K562 (cell line): ENCODE results near the gene APBB2. TPM values are rescaled to one million over a fixed set of nuclear protein-coding genes. Genes with fewer than 3 reads are reported as not detected.
"Not testable (repeated sequence)": the region's sequence is repeated elsewhere in the genome, so short reads cannot be mapped to it uniquely, and the experiment has no call there.

ENCODE experiments used
- ATAC-seq: fragments of 200-7000 bp; cut with Tn5 transposase; 3 replicates; pipeline ENCODE4 v1.9.1; 2020; ENCODE audit warnings: moderate library complexity
- BruUV-seq: library from RNA; stranded (reverse); fragments of 400-500 nt; replicated peaks from 2 replicates; lab custom pipeline; 2021; lab: Mats Ljungman, UMichigan
- CTCF ChIA-PET: fragments of 300-600 bp; formaldehyde crosslinking; extraction: SDS; loops from one replicate; lab custom pipeline; 2021; ENCODE audit warnings: low intra/inter-chr PET ratio; lab: Yijun Ruan, JAX
- POLR2A ChIA-PET: fragments of 300-600, 350-650 bp; sonication (Branson Sonifier 250); formaldehyde crosslinking; extraction: SDS; loops from one replicate; lab custom pipeline; 2021; ENCODE audit warnings: antibody characterized with exemption, inconsistent platforms; lab: Yijun Ruan, JAX
- DNase-seq, 4 experiments: peaks; one replicate each; pipeline versions ENCODE4 v3.0.0 to v3.0.0-alpha.2; 2011 to 2018; ENCODE audit warnings: low spot score in 3 of 4, mixed read lengths in 3 of 4; ENCODE audit errors: extremely low read depth in 1 of 4
- FAIRE-seq: peaks from 2 replicates; lab custom pipeline; 2011; peaks lifted over from hg19 to GRCh38; lab: Jason Lieb, UNC
- H2AFZ ChIP-seq: 2 replicates; pipeline ENCODE4 v1.6.0; 2011; ENCODE audit warnings: low read depth, low read length, control low read depth, inconsistent platforms
- H3K27ac ChIP-seq: fragments of 200-600 bp; 3 replicates; pipeline ENCODE4 v1.8.0; 2011; ENCODE audit warnings: low read depth, mild to moderate bottlenecking, control low read depth, inconsistent platforms, low read length, moderate library complexity, mixed read lengths; ENCODE audit errors: extremely low read depth
- H3K27me3 ChIP-seq, 2 experiments: fragments of 300-600 bp in 1 of 2; 2 replicates in 1 of 2; 3 replicates in 1 of 2; pipeline versions ENCODE4 v1.6.0 to v1.8.0; 2011; ENCODE audit warnings: inconsistent platforms in 2 of 2, low read length in 2 of 2, mild to moderate bottlenecking in 1 of 2, mixed read lengths in 1 of 2, moderate library complexity in 1 of 2; ENCODE audit not compliant: control insufficient read depth in 2 of 2, insufficient read depth in 2 of 2
- H3K36me3 ChIP-seq: fragments of 300-600 bp; 3 replicates; pipeline ENCODE4 v1.8.0; 2011; ENCODE audit warnings: mild to moderate bottlenecking, low read length, inconsistent platforms; ENCODE audit not compliant: control insufficient read depth, insufficient read depth
- H3K4me1 ChIP-seq, 2 experiments: fragments of 200-600 bp in 1 of 2; replicated peaks in 1 of 2; 2 replicates in 1 of 2; 3 replicates in 1 of 2; pipeline versions ENCODE4 v1.5.1 to v1.8.0; 2011; ENCODE audit warnings: inconsistent platforms in 2 of 2, low read length in 2 of 2, mild to moderate bottlenecking in 1 of 2, mixed read lengths in 1 of 2, moderate library complexity in 1 of 2; ENCODE audit not compliant: control insufficient read depth in 2 of 2, insufficient read depth in 2 of 2
- H3K4me2 ChIP-seq: 2 replicates; pipeline ENCODE4 v1.6.1; 2011; ENCODE audit warnings: low read length, control low read depth, inconsistent platforms, mixed read lengths; ENCODE audit not compliant: insufficient read depth
- H3K4me3 ChIP-seq: fragments of 200-600 bp; sonication (generic), shearing (Covaris generic); 2 replicates; pipeline ENCODE4 v1.5.1; 2016; ENCODE audit warnings: control low read depth, inconsistent platforms
- H3K79me2 ChIP-seq: fragments of 200-600 bp; 3 replicates; pipeline ENCODE4 v1.8.0; 2011; ENCODE audit warnings: low read length, inconsistent platforms; ENCODE audit not compliant: control insufficient read depth, insufficient read depth
- H3K9ac ChIP-seq, 2 experiments: 2 replicates each; pipeline versions ENCODE4 v1.6.0 to v1.6.1; 2011; ENCODE audit warnings: low read depth in 2 of 2, low read length in 2 of 2, control low read depth in 1 of 2, inconsistent platforms in 1 of 2, mild to moderate bottlenecking in 1 of 2, mixed read lengths in 1 of 2; ENCODE audit not compliant: insufficient read depth in 1 of 2
- H3K9me1 ChIP-seq: one replicate; pipeline ENCODE4 v1.6.0; 2011; ENCODE audit warnings: inconsistent platforms, mild to moderate bottlenecking, low read length, moderate library complexity; ENCODE audit not compliant: control insufficient read depth, insufficient read depth
- H3K9me3 ChIP-seq: replicated peaks from 2 replicates; pipeline ENCODE4 v1.5.1; 2011; ENCODE audit warnings: low read depth, low read length, inconsistent platforms; ENCODE audit not compliant: control insufficient read depth, insufficient read depth
- H4K20me1 ChIP-seq: replicated peaks from 2 replicates; pipeline ENCODE4 v1.6.1; 2011; ENCODE audit warnings: low read length, inconsistent platforms, mixed read lengths; ENCODE audit not compliant: control insufficient read depth, insufficient read depth
- CBX5 ChIP-seq: IDR thresholded peaks from 2 replicates; pipeline ENCODE4 v1.6.1; 2014; ENCODE audit warnings: low read depth, borderline replicate concordance
- FOXA1 ChIP-seq: fragments of 450-650 bp; IDR thresholded peaks from 2 replicates; pipeline ENCODE4 v1.6.1; 2016; ENCODE audit warnings: mild to moderate bottlenecking, borderline replicate concordance
- GATA2 ChIP-seq: sonication (generic); formaldehyde crosslinking; IDR thresholded peaks from 2 replicates; pipeline ENCODE4 v1.4.0; 2020; ENCODE audit warnings: mild to moderate bottlenecking, missing genetic modification reagents
- HDAC8 ChIP-seq: fragments of 450-650 bp; IDR thresholded peaks from 2 replicates; pipeline ENCODE4 v1.6.1; 2016; ENCODE audit warnings: mild to moderate bottlenecking, missing genetic modification characterization, moderate library complexity, missing compliant biosample characterization
- HMGN3 ChIP-seq: IDR thresholded peaks from 2 replicates; pipeline ENCODE4 v1.6.1; 2011; ENCODE audit warnings: borderline replicate concordance, low read depth, mild to moderate bottlenecking, mixed read lengths, low read length; ENCODE audit not compliant: insufficient read length; ENCODE audit errors: extremely low read depth
- MTF1 ChIP-seq: fragments of 250-450 bp; sonication (Bioruptor Pico); IDR thresholded peaks from 2 replicates; pipeline ENCODE4 v1.9.0; 2021; ENCODE audit warnings: moderate library complexity, mild to moderate bottlenecking, inconsistent platforms, borderline replicate concordance
- SAFB2 ChIP-seq: fragments of 200-400 bp; formaldehyde crosslinking; IDR thresholded peaks from 2 replicates; pipeline ENCODE4 v1.6.1; 2018; ENCODE audit warnings: borderline replicate concordance, low read length, low read depth, moderate library complexity; ENCODE audit not compliant: severe bottlenecking
- WGBS: fragments of 100-300 bp; shearing (Covaris generic); methylation state at CpG from one replicate; pipeline ENCODE4 v1.1.6; 2016; ENCODE audit warnings: low coverage, mixed read lengths; ENCODE audit not compliant: insufficient coverage; ENCODE audit errors: missing lambda C conversion rate; 5-methylcytosine and 5-hydroxymethylcytosine counted together
- in situ Hi-C: fragments of 300-500 bp; cut with MboI; formaldehyde crosslinking; loops from 4 replicates; pipeline ENCODE4 v1.15.0; 2018; ENCODE audit warnings: inconsistent platforms, mixed read lengths
- intact Hi-C: fragments of 100-400 bp; cut with micrococcal nuclease; formaldehyde crosslinking; loops from 2 replicates; pipeline ENCODE4 v1.14.2; 2022
- polyA plus RNA-seq, 8 experiments: library from polyadenylated mRNA; depleted of rRNA in 4 of 8; stranded (reverse) in 5 of 8; unstranded in 3 of 8; fragments of >200 nt; fragmentation: Nextera tagmentation in 2 of 8; fragmentation: Illumina TruSeq in 1 of 8; extraction: Ambion mirVana in 2 of 8; extraction: Trizol in 1 of 8; gene quantifications; 2 replicates each; pipeline versions ENCODE4 v1.2.1 to v1.2.3, GENCODE V29; 2011 to 2014; ENCODE audit warnings: inconsistent platforms in 1 of 8, missing spikeins in 1 of 8
- total RNA-seq, 7 experiments: library from RNA; depleted of rRNA in 6 of 7; stranded (reverse); fragments of >200 nt in 6 of 7; fragmentation: Illumina TruSeq in 2 of 7; extraction: Trizol in 2 of 7; gene quantifications; 2 replicates each; pipeline versions ENCODE4 v1.2.1 to v1.2.3, GENCODE V29; 2011 to 2021; ENCODE audit warnings: low replicate concordance in 1 of 7
- TF ChIP-seq, protein P1 (sequence below): fragments of 250-450 bp; sonication (Bioruptor Pico); IDR thresholded peaks from 2 replicates; pipeline ENCODE4 v1.4.0; 2020
- TF ChIP-seq, protein P2 (sequence below): fragments of 250-450 bp; sonication (Bioruptor Pico); IDR thresholded peaks from 2 replicates; pipeline ENCODE4 v1.8.0; 2022; ENCODE audit warnings: moderate library complexity, mild to moderate bottlenecking, inconsistent platforms
- TF ChIP-seq, protein P3 (sequence below): fragments of 450-650 bp; IDR thresholded peaks from 2 replicates; pipeline ENCODE4 v1.6.1; 2018; ENCODE audit warnings: mild to moderate bottlenecking, low read depth; ENCODE audit not compliant: partially characterized antibody

The APBB2 gene
- total and polyA plus RNA-seq, 9 of the 15 experiments (the other 6 are each of a cell fraction or from before 2014, with no cell fraction given): 0.08 to 2.1 (median 1.4) TPM

DNA sequence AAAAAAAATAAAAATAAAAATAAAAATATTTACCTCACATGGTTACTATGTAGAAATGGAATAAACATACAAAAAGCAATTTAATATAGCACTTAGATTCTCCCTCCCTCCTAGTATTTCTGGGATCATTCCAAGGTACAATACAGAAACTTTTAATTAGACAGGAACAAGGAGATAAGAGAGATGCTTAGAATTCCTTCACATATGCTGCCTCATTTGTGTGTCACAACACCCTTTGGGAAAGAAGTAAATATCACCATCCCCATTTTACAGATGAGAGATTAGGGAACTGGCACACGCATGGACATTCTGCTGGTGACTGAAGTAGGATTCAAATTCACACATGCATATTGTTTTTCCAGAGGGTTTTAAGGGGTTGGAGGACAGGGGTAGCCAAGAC lies 164.2 kb downstream of the APBB2 start (continued):
- TF ChIP-seq, protein P1, sequence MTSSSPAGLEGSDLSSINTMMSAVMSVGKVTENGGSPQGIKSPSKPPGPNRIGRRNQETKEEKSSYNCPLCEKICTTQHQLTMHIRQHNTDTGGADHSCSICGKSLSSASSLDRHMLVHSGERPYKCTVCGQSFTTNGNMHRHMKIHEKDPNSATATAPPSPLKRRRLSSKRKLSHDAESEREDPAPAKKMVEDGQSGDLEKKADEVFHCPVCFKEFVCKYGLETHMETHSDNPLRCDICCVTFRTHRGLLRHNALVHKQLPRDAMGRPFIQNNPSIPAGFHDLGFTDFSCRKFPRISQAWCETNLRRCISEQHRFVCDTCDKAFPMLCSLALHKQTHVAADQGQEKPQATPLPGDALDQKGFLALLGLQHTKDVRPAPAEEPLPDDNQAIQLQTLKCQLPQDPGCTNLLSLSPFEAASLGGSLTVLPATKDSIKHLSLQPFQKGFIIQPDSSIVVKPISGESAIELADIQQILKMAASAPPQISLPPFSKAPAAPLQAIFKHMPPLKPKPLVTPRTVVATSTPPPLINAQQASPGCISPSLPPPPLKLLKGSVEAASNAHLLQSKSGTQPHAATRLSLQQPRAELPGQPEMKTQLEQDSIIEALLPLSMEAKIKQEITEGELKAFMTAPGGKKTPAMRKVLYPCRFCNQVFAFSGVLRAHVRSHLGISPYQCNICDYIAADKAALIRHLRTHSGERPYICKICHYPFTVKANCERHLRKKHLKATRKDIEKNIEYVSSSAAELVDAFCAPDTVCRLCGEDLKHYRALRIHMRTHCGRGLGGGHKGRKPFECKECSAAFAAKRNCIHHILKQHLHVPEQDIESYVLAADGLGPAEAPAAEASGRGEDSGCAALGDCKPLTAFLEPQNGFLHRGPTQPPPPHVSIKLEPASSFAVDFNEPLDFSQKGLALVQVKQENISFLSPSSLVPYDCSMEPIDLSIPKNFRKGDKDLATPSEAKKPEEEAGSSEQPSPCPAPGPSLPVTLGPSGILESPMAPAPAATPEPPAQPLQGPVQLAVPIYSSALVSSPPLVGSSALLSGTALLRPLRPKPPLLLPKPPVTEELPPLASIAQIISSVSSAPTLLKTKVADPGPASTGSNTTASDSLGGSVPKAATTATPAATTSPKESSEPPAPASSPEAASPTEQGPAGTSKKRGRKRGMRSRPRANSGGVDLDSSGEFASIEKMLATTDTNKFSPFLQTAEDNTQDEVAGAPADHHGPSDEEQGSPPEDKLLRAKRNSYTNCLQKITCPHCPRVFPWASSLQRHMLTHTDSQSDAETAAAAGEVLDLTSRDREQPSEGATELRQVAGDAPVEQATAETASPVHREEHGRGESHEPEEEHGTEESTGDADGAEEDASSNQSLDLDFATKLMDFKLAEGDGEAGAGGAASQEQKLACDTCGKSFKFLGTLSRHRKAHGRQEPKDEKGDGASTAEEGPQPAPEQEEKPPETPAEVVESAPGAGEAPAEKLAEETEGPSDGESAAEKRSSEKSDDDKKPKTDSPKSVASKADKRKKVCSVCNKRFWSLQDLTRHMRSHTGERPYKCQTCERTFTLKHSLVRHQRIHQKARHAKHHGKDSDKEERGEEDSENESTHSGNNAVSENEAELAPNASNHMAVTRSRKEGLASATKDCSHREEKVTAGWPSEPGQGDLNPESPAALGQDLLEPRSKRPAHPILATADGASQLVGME (CRISPR knock-in tag): no peak
- TF ChIP-seq HMGN3: no peak
- TF ChIP-seq CBX5: no peak
- no peak for TF ChIP-seq SAFB2
- TF ChIP-seq, protein P2, sequence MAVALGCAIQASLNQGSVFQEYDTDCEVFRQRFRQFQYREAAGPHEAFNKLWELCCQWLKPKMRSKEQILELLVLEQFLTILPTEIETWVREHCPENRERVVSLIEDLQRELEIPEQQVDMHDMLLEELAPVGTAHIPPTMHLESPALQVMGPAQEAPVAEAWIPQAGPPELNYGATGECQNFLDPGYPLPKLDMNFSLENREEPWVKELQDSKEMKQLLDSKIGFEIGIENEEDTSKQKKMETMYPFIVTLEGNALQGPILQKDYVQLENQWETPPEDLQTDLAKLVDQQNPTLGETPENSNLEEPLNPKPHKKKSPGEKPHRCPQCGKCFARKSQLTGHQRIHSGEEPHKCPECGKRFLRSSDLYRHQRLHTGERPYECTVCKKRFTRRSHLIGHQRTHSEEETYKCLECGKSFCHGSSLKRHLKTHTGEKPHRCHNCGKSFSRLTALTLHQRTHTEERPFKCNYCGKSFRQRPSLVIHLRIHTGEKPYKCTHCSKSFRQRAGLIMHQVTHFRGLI (CRISPR knock-in tag): no peak
- TF ChIP-seq HDAC8: no peak
- TF ChIP-seq FOXA1: no peak
- TF ChIP-seq, protein P3, sequence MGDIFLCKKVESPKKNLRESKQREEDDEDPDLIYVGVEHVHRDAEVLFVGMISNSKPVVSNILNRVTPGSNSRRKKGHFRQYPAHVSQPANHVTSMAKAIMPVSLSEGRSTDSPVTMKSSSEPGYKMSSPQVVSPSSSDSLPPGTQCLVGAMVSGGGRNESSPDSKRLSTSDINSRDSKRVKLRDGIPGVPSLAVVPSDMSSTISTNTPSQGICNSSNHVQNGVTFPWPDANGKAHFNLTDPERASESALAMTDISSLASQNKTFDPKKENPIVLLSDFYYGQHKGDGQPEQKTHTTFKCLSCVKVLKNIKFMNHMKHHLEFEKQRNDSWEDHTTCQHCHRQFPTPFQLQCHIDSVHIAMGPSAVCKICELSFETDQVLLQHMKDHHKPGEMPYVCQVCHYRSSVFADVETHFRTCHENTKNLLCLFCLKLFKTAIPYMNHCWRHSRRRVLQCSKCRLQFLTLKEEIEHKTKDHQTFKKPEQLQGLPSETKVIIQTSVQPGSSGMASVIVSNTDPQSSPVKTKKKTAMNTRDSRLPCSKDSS: no peak
- TF ChIP-seq MTF1 (CRISPR knock-in tag): no peak
- no peak for TF ChIP-seq GATA2 (CRISPR knock-in tag)
- TF ChIP-seq, all 486 proteins: peak for 0

DNA sequence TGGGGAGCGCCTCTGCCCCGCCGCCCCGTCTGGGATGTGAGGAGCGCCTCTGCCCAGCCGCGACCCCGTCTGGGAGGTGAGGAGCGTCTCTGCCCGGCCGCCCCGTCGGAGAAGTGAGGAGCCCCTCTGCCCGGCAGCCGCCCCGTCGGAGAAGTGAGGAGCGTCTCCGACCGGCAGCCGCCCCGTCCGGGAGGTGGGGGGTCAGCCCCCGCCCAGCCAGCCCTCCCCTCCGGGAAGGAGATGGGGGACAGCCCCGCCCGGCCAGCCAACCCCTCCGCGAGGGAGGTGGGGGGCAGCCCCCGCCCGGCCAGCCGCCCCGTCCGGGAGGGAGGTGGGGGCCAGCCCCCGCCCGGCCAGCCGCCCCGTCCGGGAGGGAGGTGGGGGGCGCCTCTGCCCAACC lies 165.2 kb downstream of the APBB2 start:
- H3K9me1 ChIP-seq, FAIRE-seq, H3K79me2 ChIP-seq, H3K9ac ChIP-seq, H3K4me3 ChIP-seq, CTCF ChIA-PET, ATAC-seq, H3K27ac ChIP-seq, H3K27me3 ChIP-seq, intact Hi-C loops, in situ Hi-C loops, H3K4me2 ChIP-seq, DNase-seq, H3K9me3 ChIP-seq, H3K4me1 ChIP-seq, H2AFZ ChIP-seq, H4K20me1 ChIP-seq, BruUV-seq, H3K36me3 ChIP-seq: not testable (repeated sequence)
- 0% methylated on average over 3 of the region's 40 CpGs for WGBS
- POLR2A ChIA-PET: interaction anchor here (0.7 kb wide), 1 partner anchor 331 kb away, joined by 3 read pairs; no protein-coding TSS in a partner anchor
